Measurements from ENCODE around the gene POP7.
"Not testable (repeated sequence)": the region's sequence is repeated elsewhere in the genome, so short reads cannot be mapped to it uniquely, and the experiment has no call there.

DNA sequence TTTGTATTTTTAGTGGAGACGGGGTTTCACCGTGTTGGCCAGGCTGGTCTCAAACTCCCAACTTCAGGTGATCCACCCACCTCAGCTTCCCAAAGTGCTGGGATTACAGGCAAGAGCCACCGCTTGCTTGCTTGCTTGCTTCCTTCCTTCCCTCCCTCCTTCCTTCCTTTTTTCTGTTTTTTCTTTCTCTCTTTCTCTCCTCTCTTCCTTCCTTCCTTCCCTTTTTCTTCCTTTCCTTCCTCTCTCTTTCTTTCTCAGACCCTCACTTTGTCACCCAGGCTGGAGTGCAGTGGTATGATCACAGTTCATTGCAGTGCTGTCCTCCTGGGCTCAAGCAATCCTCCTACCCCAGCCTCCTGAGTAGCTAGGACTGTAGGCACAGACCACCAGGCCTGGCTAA, 4.8 kb upstream of the POP7 start:
- TF ChIP-seq, protein P1, sequence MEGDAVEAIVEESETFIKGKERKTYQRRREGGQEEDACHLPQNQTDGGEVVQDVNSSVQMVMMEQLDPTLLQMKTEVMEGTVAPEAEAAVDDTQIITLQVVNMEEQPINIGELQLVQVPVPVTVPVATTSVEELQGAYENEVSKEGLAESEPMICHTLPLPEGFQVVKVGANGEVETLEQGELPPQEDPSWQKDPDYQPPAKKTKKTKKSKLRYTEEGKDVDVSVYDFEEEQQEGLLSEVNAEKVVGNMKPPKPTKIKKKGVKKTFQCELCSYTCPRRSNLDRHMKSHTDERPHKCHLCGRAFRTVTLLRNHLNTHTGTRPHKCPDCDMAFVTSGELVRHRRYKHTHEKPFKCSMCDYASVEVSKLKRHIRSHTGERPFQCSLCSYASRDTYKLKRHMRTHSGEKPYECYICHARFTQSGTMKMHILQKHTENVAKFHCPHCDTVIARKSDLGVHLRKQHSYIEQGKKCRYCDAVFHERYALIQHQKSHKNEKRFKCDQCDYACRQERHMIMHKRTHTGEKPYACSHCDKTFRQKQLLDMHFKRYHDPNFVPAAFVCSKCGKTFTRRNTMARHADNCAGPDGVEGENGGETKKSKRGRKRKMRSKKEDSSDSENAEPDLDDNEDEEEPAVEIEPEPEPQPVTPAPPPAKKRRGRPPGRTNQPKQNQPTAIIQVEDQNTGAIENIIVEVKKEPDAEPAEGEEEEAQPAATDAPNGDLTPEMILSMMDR (IDR thresholded peaks at IDR 0.05) = not testable (repeated sequence)
- TF ChIP-seq POLR2AphosphoS5 (IDR thresholded peaks at IDR 0.05; ENCODE audit: low read depth, low read length) = not testable (repeated sequence)
